HEK293 (cell line): Measurements from ENCODE around the gene EAF2.

Experiments used
- CTCF ChIP-seq: fragments of 450-650 bp; formaldehyde crosslinking; IDR thresholded peaks from 2 replicates; pipeline ENCODE4 v1.5.1; 2016; ENCODE audit warnings: missing biosample characterization, missing genetic modification characterization
- OVOL3 ChIP-seq: fragments of 450-650 bp; formaldehyde crosslinking; IDR thresholded peaks from 2 replicates; pipeline ENCODE4 v1.5.1; 2016; ENCODE audit warnings: missing biosample characterization, missing genetic modification characterization
- YY1 ChIP-seq: fragments of 450-650 bp; formaldehyde crosslinking; IDR thresholded peaks from 2 replicates; pipeline ENCODE4 v1.5.1; 2018; ENCODE audit warnings: missing biosample characterization, missing genetic modification characterization
- ZFP69B ChIP-seq: fragments of 450-650 bp; formaldehyde crosslinking; IDR thresholded peaks from 2 replicates; pipeline ENCODE4 v1.5.1; 2016; ENCODE audit warnings: missing biosample characterization, missing genetic modification characterization
- ZNF155 ChIP-seq: fragments of 450-650 bp; formaldehyde crosslinking; IDR thresholded peaks from 2 replicates; pipeline ENCODE4 v1.5.1; 2016; ENCODE audit warnings: missing biosample characterization, missing genetic modification characterization
- ZNF184 ChIP-seq: fragments of 450-650 bp; IDR thresholded peaks from 2 replicates; pipeline ENCODE4 v1.5.1; 2018; ENCODE audit warnings: missing biosample characterization, mild to moderate bottlenecking, missing genetic modification characterization
- ZNF354C ChIP-seq: fragments of 450-650 bp; formaldehyde crosslinking; IDR thresholded peaks from 2 replicates; pipeline ENCODE4 v1.5.1; 2016; ENCODE audit warnings: missing biosample characterization, missing genetic modification characterization, low read depth, borderline replicate concordance
- ZNF791 ChIP-seq: fragments of 450-650 bp; formaldehyde crosslinking; IDR thresholded peaks from 2 replicates; pipeline ENCODE4 v1.5.1; 2016; ENCODE audit warnings: missing biosample characterization, missing genetic modification characterization
- TF ChIP-seq, protein P1 (sequence below): fragments of 450-650 bp; formaldehyde crosslinking; IDR thresholded peaks from 2 replicates; pipeline ENCODE4 v1.5.1; 2016; ENCODE audit warnings: missing biosample characterization, missing genetic modification characterization

DNA sequence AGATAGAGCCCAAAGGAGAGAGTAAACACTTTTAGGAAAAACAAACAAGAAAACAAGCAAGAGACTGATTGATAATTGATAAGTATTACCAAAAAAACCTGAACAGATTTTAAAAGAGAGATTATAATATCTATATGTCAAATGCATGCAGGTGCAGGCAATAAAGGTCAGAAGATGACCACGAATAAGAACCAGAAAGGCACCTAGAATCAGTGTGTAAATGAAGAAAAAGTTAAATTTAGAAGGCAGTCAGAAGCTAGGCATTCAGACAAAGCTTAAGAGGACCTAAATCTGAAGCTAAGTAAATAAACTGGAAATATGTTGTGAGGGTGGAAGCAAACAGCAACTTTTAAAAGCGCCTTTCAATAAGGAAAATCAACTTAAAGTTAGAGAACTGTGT is 16.4 kb upstream of the EAF2 start:
- TF ChIP-seq ZNF791, result no peak
- TF ChIP-seq ZFP69B, result no peak
- no peak for TF ChIP-seq CTCF (tag by site-specific recombination)
- no peak for TF ChIP-seq OVOL3 (tag by site-specific recombination)
- TF ChIP-seq, protein P1, sequence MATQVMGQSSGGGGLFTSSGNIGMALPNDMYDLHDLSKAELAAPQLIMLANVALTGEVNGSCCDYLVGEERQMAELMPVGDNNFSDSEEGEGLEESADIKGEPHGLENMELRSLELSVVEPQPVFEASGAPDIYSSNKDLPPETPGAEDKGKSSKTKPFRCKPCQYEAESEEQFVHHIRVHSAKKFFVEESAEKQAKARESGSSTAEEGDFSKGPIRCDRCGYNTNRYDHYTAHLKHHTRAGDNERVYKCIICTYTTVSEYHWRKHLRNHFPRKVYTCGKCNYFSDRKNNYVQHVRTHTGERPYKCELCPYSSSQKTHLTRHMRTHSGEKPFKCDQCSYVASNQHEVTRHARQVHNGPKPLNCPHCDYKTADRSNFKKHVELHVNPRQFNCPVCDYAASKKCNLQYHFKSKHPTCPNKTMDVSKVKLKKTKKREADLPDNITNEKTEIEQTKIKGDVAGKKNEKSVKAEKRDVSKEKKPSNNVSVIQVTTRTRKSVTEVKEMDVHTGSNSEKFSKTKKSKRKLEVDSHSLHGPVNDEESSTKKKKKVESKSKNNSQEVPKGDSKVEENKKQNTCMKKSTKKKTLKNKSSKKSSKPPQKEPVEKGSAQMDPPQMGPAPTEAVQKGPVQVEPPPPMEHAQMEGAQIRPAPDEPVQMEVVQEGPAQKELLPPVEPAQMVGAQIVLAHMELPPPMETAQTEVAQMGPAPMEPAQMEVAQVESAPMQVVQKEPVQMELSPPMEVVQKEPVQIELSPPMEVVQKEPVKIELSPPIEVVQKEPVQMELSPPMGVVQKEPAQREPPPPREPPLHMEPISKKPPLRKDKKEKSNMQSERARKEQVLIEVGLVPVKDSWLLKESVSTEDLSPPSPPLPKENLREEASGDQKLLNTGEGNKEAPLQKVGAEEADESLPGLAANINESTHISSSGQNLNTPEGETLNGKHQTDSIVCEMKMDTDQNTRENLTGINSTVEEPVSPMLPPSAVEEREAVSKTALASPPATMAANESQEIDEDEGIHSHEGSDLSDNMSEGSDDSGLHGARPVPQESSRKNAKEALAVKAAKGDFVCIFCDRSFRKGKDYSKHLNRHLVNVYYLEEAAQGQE (tag by site-specific recombination), result no peak
- no peak for TF ChIP-seq ZNF354C (tag by site-specific recombination)
- no peak for TF ChIP-seq ZNF155 (tag by site-specific recombination)
- no peak for TF ChIP-seq ZNF184 (tag by site-specific recombination)
- TF ChIP-seq YY1 (tag by site-specific recombination), result no peak
